PC-3 (cell line): ENCODE results near the gene METTL16. TPM values are rescaled to one million over a fixed set of nuclear protein-coding genes. Genes with fewer than 3 reads are reported as not detected.

Experiments used
- ATAC-seq: fragments of 200-7000 bp; cut with Tn5 transposase; 2 replicates; pipeline ENCODE4 v1.9.1; 2020; ENCODE audit warnings: mild to moderate bottlenecking, moderate library complexity
- BruUV-seq: library from RNA; stranded (reverse); fragments of 400-500 nt; replicated peaks from 2 replicates; lab custom pipeline; 2021; lab: Mats Ljungman, UMichigan
- CTCF ChIA-PET: fragments of 300-600 bp; sonication (Branson Sonifier 250); formaldehyde crosslinking; loops from one replicate; lab custom pipeline; 2022; ENCODE audit warnings: antibody characterized with exemption; lab: Charles Lee
- POLR2A ChIA-PET: fragments of 300-600 bp; sonication (Branson Sonifier 250); formaldehyde crosslinking; loops from one replicate; lab custom pipeline; 2022; ENCODE audit warnings: antibody characterized with exemption; ENCODE audit not compliant: unreplicated experiment; lab: Charles Lee
- DNase-seq: peaks from one replicate; pipeline ENCODE4 v3.0.0-alpha.2; 2015
- H2AFZ ChIP-seq: fragments of 300-600 bp; sonication (generic); 2 replicates; pipeline ENCODE4 v1.6.0; 2016; ENCODE audit warnings: antibody characterized with exemption, low read length
- H3F3A ChIP-seq: fragments of 300-600 bp; sonication (generic); one replicate; pipeline ENCODE4 v1.6.0; 2017; ENCODE audit warnings: antibody characterized with exemption, low read length, control low read depth, mild to moderate bottlenecking; ENCODE audit not compliant: unreplicated experiment
- H3K27ac ChIP-seq: fragments of 300-600 bp; sonication (generic); 2 replicates; pipeline ENCODE4 v1.5.1; 2016; ENCODE audit warnings: mild to moderate bottlenecking, low read length
- H3K27me3 ChIP-seq: fragments of 300-600 bp; sonication (generic); 2 replicates; pipeline ENCODE4 v1.6.1; 2016; ENCODE audit warnings: low read length, mixed read lengths
- H3K36me3 ChIP-seq: fragments of 300-600 bp; sonication (generic); 2 replicates; pipeline ENCODE4 v1.6.1; 2016; ENCODE audit warnings: low read depth, mixed run types, low read length, mixed read lengths
- H3K4me1 ChIP-seq: fragments of 300-600 bp; sonication (generic); 2 replicates; pipeline ENCODE4 v1.5.1; 2016; ENCODE audit warnings: low read length; ENCODE audit not compliant: insufficient read depth
- H3K4me2 ChIP-seq: fragments of 300-600 bp; sonication (generic); 2 replicates; pipeline ENCODE4 v1.6.0; 2016; ENCODE audit warnings: low read length
- H3K4me3 ChIP-seq: fragments of 300-600 bp; sonication (generic); 2 replicates; pipeline ENCODE4 v1.5.1; 2016; ENCODE audit warnings: mild to moderate bottlenecking, low read length, mixed read lengths
- H3K79me2 ChIP-seq: fragments of 300-600 bp; sonication (generic); 2 replicates; pipeline ENCODE4 v1.6.1; 2017; ENCODE audit warnings: low read length, mixed read lengths
- H3K9ac ChIP-seq: fragments of 300-600 bp; sonication (generic); 2 replicates; pipeline ENCODE4 v1.6.0; 2016; ENCODE audit warnings: mild to moderate bottlenecking, low read length
- H3K9me2 ChIP-seq: fragments of 300-600 bp; sonication (generic); replicated peaks from 2 replicates; pipeline ENCODE4 v1.6.1; 2016; ENCODE audit warnings: mixed run types, low read length, mixed read lengths
- H3K9me3 ChIP-seq: fragments of 300-600 bp; sonication (generic); 2 replicates; pipeline ENCODE4 v1.6.1; 2016; ENCODE audit warnings: low read length, mixed read lengths
- H4K20me1 ChIP-seq: fragments of 300-600 bp; sonication (generic); 2 replicates; pipeline ENCODE4 v1.6.1; 2016; ENCODE audit warnings: low read length, mixed read lengths
- EZH2 ChIP-seq: fragments of 300-600 bp; sonication (generic); IDR thresholded peaks from one replicate; pipeline ENCODE4 v1.6.1; 2017; ENCODE audit warnings: antibody characterized with exemption, mild to moderate bottlenecking, low read length; ENCODE audit not compliant: unreplicated experiment
- EZH2phosphoT487 ChIP-seq: fragments of 300-600 bp; sonication (generic); IDR thresholded peaks from 2 replicates; pipeline ENCODE4 v1.6.1; 2018; ENCODE audit warnings: mild to moderate bottlenecking, antibody characterized with exemption, low read length, borderline replicate concordance
- intact Hi-C: fragments of 100-400 bp; cut with micrococcal nuclease; formaldehyde crosslinking; loops from 2 replicates; pipeline ENCODE4 v1.9.0; 2023
- total RNA-seq: library from RNA; depleted of rRNA; stranded (reverse); fragments of >200 nt; gene quantifications from 2 replicates; pipeline ENCODE4 v1.2.3, GENCODE V29; 2014
- TF ChIP-seq, protein P1 (sequence below): fragments of 300-600 bp; sonication (generic); conservative IDR thresholded peaks from 2 replicates; pipeline ENCODE4 v1.5.1; 2017; ENCODE audit warnings: antibody characterized with exemption, low read depth, mild to moderate bottlenecking, low read length

The METTL16 gene
- total RNA-seq, 1 experiment from 2014 or later, result 20.8 TPM

DNA sequence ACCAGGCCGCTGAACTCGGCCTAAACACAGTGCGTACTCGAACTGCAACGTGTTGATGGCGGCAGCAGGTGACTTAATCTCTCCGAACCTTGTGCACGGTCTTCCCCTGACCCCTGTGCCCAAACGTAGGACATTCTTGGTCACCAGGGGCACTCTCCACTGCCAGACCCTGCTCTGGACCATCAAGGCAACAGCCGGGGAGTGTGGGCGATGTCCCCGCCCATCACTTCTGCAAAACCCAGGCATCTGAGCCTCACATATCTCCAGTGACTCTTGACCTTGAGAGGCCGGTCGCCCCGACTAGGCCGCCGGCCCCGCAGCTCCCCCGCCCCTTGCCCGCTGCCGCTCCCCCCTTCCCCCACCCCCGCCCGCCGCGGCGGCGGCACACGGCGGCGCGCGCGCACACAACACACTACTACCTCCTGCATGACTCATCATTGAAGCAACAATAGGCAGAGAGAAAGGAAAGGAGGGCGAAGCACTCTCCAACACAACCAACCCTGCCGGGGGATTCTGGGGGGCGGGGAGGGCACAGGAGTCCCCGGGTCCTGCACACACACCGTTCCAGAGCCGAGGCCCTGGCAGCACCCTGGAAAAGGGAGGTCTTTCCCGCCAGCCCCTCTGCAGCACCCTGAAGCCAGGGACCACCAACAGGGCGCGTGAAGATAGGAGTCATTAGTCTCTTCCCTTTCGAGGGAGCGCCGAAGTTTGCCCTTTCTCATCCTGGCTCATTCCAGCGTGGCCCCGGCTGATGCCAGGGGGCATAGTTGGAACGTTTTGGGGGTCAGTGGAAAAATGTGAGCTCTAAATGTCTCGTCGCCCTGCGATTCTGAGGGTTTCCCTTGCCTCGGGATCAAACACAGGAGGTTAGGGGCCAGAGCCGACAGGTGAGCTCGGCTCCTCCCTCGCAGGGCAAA is 112.8 kb downstream of the METTL16 start:
- no peaks in the 10 kb centered on the region for H3K36me3 ChIP-seq
- POLR2A ChIA-PET, result interaction anchor here (0.7 to 1.0 kb wide), 2 partner anchors 16 to 194 kb away, joined by 6 read pairs; no protein-coding TSS in a partner anchor
- peak overlapping the region; percentile 100 for H3K4me2 ChIP-seq
- DNase-seq (peak; percentile 68), ATAC-seq (peak; percentile 13; the same call in 1 of the 2 replicates)
- no TSS peak for BruUV-seq
- H3K27me3 ChIP-seq, result no peaks in the 10 kb centered on the region
- peaks cover 16% of the 10 kb centered on the region; the same call in 1 of the 2 replicates for H4K20me1 ChIP-seq
- H3K4me1 ChIP-seq, result peaks cover 51% of the 10 kb centered on the region
- peak overlapping the region; percentile 98 for H3K4me3 ChIP-seq
- intact Hi-C loops, result no loop called here
- CTCF ChIA-PET, result no interaction called here
- TF ChIP-seq, protein P1, sequence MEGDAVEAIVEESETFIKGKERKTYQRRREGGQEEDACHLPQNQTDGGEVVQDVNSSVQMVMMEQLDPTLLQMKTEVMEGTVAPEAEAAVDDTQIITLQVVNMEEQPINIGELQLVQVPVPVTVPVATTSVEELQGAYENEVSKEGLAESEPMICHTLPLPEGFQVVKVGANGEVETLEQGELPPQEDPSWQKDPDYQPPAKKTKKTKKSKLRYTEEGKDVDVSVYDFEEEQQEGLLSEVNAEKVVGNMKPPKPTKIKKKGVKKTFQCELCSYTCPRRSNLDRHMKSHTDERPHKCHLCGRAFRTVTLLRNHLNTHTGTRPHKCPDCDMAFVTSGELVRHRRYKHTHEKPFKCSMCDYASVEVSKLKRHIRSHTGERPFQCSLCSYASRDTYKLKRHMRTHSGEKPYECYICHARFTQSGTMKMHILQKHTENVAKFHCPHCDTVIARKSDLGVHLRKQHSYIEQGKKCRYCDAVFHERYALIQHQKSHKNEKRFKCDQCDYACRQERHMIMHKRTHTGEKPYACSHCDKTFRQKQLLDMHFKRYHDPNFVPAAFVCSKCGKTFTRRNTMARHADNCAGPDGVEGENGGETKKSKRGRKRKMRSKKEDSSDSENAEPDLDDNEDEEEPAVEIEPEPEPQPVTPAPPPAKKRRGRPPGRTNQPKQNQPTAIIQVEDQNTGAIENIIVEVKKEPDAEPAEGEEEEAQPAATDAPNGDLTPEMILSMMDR, result no peak
- TF ChIP-seq EZH2phosphoT487, result no peak
- TF ChIP-seq EZH2, result no peak
- peak overlapping the region; percentile 100 for H3K9ac ChIP-seq
- H3K79me2 ChIP-seq, result peaks cover 57% of the 10 kb centered on the region
- H3F3A ChIP-seq, result peaks cover 3% of the 10 kb centered on the region
- H3K9me2 ChIP-seq, result no peaks in the 10 kb centered on the region
- H3K9me3 ChIP-seq, result no peaks in the 10 kb centered on the region
- no peak overlapping the region for H2AFZ ChIP-seq
- H3K27ac ChIP-seq, result peak overlapping the region; percentile 95

DNA sequence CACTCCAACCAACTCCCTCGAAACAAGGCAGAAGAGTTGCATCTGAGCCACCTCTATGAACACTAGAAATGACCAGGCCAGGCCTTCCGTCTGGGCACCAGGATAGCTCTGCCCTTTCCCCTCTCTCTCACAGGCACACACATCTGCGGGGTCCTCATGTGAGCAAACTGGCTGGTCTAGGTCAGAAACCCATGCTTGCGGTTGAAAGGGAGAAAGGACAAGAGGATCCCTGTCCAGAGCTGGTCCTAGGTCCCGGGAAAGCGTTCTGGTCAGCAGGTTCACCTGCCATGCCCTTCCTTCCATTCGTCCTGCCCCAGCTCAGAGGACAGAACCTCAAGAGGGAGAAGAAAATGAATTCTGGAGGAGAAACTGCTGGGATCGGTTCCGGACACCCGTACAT is 113.5 kb downstream of the METTL16 start:
- Histone ChIP-seq H3K79me2 (peaks cover 57% of the 10 kb centered on the region), H3K4me3 (peak overlapping the region; percentile 98), H2AFZ (no peak overlapping the region), H3K36me3 (no peaks in the 10 kb centered on the region), H3K27me3 (no peaks in the 10 kb centered on the region), H3K9me3 (no peaks in the 10 kb centered on the region), H3F3A (peaks cover 3% of the 10 kb centered on the region), H3K4me2 (peak overlapping the region; percentile 100), H4K20me1 (peaks cover 16% of the 10 kb centered on the region; the same call in 1 of the 2 replicates), H3K27ac (peak overlapping the region; percentile 16; the same call in 1 of the 2 replicates), H3K4me1 (peaks cover 47% of the 10 kb centered on the region), H3K9ac (0 out of 2 replicates have a peak overlapping the region, but pooled peaks have one; percentile 8), H3K9me2 (no peaks in the 10 kb centered on the region)
- POLR2A ChIA-PET, result no interaction called here
- intact Hi-C loops, result no loop called here
- ATAC-seq (no peak), DNase-seq (no peak)
- TF ChIP-seq EZH2phosphoT487, result no peak
- TF ChIP-seq EZH2, result no peak
- TF ChIP-seq, protein P1, result no peak
- no TSS peak for BruUV-seq
- CTCF ChIA-PET, result interaction anchor here (0.6 kb wide), 1 partner anchor 61 kb away, joined by 5 read pairs; the partner anchor contains the start of gene SGSM2
